NCI-H2029 treated with DMSO at 0.1 percent for 48 hours (cell line): ENCODE data around the gene EYA4.

Experiments used
- DNase-seq: peaks from one replicate; lab custom pipeline; 2025; lab: John Stamatoyannopoulos, UW

The EYA4 gene

DNA sequence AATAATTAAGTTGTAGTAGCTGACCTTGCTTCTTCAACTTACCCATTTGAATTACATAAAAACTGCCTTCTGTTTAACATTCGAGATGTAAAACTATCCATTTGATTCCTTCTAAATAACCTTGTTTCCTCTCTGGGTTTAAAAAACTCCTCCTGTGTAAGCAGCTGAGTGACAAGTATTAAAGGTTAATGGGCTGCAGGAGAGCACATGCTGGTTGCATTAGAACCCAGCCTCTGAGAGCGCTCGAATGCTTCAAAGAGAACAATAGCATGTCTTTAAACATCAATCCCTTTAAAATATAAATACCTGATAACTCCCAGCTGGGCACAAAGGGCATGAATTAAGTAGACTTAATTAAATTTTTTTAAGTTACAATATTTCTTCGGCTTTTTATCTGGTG, 215.8 kb downstream of the EYA4 start:
- no peak for DNase-seq

DNA sequence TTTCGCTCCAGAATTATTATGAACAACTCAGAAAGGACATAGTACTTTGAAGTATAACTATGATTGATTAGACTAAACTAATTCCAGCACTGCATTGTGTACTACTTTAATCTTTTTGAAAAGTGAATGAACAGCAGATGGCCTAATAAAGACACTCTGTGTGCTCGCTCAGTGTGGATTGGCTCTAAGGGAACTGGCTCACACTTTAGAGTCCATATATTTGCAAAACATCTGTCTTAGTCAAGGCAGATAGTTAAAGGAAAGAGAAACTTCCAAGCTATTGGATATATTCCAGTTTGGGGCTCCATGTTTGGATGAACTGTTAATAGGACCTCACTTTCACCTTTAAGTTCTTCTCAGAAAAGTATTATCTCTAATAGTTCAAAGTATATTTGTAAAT, 218.9 kb downstream of the EYA4 start:
- DNase-seq, result no peak

DNA sequence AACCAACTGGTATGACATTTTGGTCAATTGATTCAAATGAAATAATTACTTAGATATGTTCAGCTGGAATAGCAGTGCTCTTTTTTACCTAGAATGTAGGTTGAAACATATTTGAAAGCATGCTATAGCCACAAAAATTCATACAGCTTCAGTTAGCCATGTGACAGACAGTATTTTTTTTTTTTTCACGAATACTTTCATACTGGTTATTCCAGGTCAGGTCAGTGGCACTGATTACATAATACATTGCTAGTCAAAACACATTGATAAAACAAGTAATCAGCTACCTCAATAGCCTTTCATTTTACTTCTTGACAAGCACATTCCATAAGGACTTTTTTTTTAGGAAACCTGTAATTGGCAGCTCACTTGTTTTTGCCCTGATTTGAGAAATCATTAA, 222.6 kb downstream of the EYA4 start:
- no peak for DNase-seq

DNA sequence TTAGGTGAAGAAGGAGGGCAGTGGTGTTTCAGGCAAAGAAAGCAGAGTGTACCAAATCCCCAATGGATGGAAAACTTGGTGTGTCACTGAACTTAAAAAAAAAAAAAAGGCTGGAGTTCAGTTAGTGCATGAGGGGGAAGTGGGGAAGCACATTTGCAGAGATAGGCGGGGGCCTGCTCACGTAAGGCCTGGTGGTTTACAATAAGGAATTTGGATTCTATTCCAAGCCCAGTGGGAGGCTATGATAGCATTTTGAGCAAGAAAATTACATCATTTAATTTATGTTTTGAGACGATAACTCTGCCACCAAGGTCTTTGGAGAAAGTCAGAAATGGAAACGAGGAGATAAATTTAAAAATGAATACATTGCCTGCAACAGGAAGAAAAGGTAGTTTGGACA, 225.5 kb downstream of the EYA4 start:
- no peak for DNase-seq

DNA sequence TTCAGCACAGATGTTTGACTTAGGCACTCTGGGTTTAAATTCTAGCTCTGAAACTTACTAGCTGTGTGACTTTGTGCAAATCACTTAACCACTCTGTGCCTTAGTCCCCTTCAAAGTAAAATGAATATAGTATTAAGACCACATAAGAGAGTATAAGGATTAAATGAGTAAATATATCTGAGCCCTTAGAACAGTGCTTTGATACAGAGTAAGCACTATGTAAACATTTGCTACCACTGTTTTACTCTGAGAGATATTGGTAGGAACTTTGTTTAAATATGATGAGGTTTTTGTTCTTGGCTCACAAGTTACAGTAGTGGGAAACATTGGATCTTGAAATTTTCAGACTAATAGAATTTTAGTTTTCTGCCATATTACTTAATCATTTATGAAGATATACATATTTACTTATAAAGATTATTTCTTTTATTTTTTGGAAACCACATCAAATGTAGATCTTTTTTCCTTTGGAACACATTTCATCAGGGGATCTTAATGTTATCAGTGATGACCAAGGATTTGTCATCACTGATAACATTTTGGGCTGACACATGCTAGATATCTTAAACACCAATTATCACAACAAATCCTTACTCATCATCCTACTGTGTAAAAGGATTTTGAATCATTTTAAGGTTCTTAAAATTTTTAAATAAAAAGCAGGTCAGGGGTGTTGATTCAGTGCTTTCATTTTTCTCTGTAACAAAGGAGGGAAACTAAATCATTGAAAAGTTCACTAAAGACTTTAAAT, 226.2 kb downstream of the EYA4 start:
- no peak for DNase-seq

DNA sequence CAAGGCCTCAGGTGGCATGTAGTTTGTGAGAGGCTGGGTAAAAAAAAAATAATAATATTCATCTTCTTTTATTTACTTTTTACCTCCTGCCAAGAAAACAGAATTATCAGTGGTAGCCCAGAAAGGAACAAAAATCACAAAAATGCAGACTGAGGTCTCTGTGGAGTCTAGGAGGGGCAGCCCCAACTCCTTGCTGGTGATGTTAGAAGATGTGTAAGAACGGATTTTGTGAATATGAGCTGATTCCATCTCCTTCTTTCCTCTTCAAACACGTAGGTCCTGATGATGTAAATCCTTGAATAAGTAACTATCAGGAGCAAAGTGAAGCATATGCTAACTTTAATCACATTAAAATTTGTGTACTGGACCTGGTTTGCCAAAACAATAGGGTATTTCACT, 226.8 kb downstream of the EYA4 start:
- no peak for DNase-seq

DNA sequence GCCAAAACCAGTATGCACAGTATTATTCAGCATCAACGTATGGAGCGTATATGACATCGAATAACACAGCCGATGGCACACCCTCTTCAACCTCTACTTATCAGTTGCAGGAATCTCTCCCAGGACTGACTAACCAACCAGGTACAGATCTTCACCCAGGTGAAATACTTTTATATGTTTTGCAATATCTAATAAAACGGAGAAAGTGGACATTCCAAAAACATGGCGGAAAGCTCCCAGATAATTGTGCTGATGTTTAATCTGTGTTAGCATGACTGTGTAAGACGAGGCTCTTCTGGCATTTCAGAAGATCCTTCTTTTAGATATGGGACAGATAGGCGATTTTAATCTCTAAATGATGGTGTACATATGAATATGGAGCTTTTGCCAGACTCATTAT, 227.4 kb downstream of the EYA4 start:
- no peak for DNase-seq

DNA sequence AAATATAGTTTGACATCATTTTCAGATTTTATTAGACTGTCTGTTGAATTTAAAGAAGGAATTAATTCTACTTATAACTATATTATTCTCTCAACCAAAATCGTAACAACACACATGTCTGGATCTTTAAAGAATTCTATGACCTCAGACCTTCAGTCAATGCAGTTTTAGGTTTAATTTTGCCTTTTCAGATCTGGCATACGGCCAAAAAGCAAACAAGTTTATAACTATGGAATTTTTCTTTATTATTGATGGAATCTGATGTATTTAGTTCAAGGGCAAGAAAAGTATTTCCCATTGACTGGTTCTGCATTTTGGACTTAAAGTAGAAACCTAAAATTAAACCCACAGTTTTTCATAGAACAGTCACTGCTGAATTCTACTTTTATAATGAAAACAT, 233.4 kb downstream of the EYA4 start:
- no peak for DNase-seq

DNA sequence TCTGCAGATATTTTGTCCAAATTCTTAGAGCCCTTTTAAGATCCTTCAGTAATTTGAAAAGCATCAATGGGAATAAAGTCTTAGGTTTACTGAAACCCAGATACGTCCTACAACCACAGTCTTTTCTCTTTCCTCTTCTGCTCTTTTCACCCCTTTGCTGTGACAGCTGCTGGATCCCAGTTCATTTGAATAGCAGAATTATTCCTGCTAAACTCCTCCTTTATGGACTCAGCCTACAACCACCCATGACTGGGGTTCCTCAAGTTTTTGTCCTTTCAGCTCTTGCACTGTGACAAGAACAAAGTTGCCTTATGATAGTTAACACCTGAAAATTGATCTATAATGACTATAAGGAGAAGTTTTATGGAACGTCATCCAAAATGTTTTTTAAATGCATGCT, 237.5 kb downstream of the EYA4 start:
- no peak for DNase-seq

DNA sequence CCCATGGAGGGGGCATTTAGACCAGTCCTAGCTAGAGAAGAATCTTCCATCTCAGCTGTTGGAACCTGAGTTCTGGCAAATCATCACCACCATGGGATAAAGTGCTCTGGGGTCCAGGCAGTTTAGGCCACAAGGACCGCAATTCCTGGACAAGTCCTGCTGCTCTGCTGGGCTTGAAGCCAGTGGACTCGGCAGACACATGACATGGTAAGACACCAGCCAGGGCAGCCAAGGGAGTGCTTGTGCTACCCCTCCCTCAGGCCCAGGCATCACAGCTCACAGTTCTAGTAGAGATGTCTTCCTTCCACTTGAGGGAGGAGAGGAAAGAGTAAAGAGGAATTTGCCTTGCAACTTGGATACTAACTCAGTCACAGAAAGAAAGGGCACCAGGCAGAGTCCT, 246.0 kb downstream of the EYA4 start:
- DNase-seq, result no peak

DNA sequence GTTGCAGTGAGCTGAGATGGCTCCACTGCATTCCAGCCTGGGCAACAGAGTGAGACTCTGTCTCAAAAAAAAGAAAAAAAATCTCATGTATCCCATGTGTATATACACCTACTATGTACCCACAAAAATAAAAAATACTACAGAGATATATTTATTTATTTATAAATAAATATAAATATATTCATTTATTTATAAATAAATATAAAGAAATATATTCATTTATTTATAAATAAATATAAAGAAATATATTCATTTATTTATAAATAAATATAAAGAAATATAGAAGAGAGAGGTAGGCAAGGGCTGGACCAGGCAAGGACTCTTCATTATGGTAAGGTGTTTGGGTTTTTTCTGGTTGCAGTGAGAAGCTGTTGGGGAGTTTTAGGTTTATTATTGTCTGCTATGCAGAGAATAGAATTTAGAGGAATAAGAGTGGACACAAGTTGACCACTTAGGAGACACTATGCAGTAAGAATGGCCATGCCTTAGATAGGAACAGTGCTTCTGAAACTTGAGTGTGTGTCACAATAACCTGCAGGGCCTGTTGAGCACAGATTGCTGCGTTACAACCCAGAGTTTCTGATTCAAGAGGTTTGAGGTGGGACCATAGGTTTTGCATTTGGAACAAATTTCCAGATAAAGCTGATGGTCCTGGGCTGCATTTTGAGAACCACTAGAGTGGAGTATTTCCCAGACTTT, 254.2 kb downstream of the EYA4 start:
- no peak for DNase-seq

DNA sequence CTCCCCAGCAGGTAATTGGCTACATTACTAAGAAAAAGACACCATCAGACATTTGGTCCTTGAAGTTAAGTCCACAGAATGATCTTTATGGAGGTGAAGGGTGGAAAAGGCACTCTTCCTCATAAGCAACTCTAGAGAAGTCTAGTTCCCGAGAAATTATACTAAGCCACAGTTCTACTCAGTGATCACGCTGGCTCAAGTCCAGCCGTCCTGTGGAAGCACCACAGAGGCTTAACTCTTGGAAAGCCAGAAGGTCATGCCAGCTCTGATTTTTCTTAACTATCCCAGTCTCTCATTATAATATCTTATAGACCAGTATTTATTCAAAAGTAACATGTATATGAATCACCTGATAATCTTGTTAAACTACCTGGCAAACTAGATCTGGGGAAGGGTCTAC, 258.5 kb downstream of the EYA4 start:
- DNase-seq, result no peak

DNA sequence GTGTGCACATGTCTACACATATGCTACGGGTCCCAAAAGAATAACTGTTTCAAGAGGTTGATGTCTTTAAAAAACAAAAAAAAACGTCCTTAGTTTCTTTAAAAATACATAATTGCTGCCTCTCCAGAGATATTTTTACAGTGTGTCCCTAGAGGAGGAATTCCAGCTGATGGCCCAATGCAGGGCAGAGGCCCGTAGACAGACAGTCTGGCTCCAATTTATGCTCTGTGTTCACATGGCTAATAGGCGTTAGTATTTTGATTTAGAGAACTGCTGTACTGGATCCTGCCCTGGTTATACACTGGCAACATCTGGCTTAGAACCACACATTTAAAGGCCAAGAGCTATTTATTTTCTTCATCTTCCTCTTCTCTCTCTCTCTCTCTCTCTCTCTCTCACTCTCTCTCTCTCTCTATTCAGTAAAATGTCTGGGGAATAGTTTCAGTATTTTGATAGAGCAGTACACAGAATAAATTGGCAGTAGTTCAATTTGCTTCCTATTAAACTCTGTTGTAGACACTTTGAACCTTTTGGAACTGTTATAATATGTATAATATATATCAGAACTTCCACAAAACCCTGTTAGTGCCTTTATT, 260.6 kb downstream of the EYA4 start:
- no peak for DNase-seq

DNA sequence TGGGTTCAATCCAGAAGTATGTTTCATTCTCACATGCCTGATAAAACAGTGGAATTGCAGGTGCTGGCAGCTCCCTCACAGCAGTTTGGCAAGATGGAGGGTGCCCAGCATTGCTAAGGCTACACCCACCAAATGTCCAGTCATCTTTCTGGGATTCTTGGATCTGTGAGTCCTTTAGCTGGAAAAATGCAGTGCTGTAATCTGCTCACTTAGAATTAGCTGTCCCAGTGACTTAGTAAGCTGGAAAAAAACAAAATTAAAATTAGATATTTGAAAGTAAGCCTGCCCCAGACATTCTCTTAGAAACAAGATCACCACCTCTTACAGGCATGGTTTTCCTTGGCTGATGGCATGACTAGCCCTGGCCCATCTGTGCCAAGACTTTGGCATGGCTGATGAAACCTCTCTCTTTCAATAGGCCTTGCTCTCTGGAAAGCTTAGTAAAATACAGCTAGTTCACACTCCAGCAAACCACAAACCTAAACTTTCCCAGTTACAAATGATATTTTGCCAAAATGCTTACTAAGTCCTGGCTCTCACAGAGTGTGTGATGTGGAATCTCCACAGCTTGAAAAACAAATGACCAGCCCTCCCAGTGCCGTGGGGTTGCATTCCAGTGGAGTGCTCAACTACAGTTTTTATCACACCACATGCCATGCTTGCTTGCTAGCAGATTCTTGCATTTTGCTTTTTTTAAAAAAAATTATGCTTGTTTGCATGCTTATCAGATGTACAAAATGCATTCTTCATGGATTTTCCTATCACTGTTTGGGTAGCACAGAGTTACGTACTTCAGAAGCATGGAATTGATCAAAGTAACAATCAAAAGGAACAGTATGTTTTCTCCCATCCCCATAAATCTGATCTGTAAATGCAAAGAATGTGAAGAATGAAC, 261.5 kb downstream of the EYA4 start:
- DNase-seq, result no peak

DNA sequence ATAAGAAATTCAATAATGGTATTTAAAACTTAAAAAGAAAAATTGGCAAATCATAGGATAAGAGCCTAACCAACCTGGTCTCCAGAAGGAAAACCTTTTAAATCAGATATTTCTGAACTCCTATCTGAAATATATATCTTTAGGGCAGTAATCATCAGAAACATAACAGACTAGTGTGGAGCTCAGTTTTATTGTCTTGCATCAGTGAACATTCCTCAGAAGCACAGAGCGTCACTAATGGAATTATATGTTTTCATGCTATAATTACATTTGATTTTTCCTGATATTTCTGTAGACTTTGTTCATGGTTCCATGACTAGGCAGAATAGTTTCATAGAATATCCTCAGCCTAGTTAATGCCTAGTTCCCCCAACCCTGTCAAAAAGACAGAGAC, 262.2 kb downstream of the EYA4 start:
- no peak for DNase-seq

DNA sequence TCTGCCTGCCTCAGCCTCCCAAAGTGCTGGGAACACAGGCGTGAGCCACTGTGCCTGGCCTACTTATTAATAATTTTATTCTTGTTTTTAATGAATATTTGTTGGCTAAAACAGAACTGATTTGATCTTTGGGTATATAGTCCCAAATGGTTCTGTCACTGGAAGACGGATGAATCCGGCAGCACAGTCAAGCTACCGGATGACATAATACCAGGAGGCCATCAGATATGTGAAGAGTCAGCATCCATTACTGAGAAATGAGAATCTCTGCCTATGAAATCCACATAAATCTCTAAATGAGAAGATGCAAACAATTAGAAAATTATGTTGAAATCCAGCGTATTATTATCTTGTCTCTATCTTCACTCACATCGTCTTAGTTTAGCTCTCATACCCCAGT, 263.0 kb downstream of the EYA4 start:
- no peak for DNase-seq

DNA sequence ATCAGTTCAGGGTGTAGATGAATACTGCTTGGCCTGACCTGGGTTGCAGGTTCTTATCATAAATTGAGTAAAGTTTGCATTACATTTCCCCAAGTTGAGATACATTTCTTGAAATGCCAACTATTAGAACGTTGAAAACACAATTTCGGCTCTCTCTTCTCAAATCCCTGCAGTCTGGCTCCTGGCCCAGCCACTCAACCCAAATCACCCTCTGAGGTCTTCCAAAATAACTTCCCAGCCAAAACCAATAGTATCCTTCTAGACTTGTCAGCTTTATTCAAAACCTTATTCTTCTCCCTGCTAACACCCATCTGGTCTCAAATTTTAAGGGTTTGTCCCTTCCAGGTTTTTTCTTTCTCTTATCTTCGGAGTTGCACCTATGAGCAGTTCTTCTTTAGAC, 263.6 kb downstream of the EYA4 start:
- DNase-seq, result no peak

DNA sequence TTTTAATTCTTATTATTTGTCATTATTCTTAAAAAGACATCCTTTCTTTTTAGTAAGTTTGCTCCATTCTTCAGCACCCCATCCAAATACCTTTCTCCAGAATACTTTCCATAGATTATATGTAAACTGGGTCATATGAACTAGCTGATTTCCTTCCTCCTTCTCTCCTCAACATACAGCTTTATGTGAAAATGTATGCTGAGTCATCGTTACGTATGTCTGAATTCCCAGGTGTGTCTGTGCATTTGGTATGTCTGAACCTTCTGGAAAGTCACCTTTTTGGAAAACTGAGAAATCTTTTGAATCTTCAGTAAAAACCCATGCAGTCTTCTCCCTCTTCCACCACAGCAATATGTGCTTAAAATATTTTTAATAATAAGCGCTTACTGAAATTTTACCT, 264.5 kb downstream of the EYA4 start:
- no peak for DNase-seq

DNA sequence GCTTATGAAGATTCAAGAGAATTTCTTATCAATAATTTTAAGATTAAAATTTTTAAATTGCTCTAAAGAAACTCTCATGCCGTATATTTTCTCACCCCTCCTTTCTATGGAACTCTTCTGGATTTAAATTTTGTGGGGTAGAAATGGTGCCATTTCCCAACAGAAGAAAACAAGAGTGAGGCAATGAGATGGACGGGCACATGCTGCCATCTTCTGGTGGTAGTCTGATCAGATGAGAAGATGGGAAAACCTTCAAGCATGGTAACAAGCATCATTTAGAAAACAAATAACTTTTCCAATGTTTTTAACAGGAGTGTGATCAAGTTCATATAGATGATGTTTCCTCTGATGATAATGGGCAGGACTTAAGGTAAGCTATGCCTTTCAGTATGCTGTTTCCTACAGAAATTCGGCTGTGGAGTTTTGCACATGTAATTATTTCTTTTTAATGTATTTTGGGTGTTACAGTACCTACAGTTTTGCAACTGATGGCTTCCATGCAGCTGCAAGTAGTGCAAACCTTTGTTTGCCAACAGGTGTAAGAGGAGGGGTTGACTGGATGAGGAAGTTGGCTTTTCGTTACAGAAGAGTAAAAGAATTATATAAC, 271.4 kb downstream of the EYA4 start:
- no peak for DNase-seq

DNA sequence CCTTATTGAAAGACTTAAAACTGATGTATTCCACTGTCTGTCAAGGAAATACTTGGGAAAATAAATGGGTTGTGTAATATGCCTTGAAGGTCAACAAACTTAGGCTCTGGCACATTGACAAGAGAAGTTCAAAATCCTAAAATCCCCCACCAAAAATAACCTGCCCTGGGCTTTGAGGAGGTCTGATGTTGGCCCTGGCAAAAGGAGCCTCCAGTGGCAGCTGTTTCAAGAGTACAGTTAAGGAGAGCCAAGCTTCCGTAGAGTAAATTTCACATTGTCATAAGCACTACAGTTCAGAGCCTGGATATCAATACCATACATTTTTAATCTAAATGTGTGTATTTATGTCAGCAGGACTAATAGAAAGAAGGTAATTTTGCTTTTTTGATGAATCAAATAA, 282.7 kb downstream of the EYA4 start:
- no peak for DNase-seq

DNA sequence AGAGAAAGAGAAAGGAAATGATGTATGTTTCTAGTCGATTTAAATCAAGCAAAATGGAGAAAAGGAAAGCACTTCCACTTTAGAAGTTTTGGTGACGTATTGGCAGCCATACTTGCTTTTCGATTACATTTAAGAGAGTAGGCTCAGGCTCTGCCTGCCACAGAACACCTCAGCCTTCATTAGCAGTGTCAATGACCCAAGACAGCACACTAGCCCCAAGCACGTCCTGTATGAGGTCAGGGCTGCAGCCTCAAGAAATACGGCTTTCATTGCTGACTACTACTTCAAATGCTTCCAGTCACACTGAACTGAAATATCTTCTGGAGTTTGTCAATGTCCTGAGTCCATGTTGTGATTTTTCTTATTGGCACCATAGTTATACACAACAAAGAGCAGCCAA, 285.3 kb downstream of the EYA4 start:
- no peak for DNase-seq

DNA sequence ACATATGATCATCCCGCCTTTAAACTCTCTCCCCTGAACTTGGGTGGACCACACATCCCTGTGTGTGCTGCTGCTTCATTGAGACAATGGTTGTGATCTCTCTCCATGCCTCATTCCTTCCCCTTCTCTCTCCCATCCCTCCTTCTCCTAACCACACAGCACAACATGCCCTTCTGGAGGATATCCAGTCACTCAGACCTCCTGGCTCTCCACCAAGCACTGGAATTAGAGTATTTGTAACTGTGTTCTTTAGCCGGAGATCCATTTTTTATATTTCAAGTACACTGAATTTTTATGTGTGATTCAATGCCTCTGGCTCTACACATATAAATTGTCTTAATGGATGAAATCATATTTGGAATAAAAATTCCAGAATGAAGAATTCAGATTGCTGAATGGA, 287.4 kb downstream of the EYA4 start:
- no peak for DNase-seq
